K562 (cell line): ENCODE measurements around the gene CADM2. TPM values are rescaled to one million over a fixed set of nuclear protein-coding genes. Genes with fewer than 3 reads are reported as not detected.

ENCODE experiments used
- ATAC-seq: fragments of 200-7000 bp; cut with Tn5 transposase; 3 replicates; pipeline ENCODE4 v1.9.1; 2020; ENCODE audit warnings: moderate library complexity
- BruUV-seq: library from RNA; stranded (reverse); fragments of 400-500 nt; replicated peaks from 2 replicates; lab custom pipeline; 2021; lab: Mats Ljungman, UMichigan
- CTCF ChIA-PET: fragments of 300-600 bp; formaldehyde crosslinking; extraction: SDS; loops from one replicate; lab custom pipeline; 2021; ENCODE audit warnings: low intra/inter-chr PET ratio; lab: Yijun Ruan, JAX
- POLR2A ChIA-PET: fragments of 300-600, 350-650 bp; sonication (Branson Sonifier 250); formaldehyde crosslinking; extraction: SDS; loops from one replicate; lab custom pipeline; 2021; ENCODE audit warnings: antibody characterized with exemption, inconsistent platforms; lab: Yijun Ruan, JAX
- DNase-seq, 4 experiments: peaks; one replicate each; pipeline versions ENCODE4 v3.0.0 to v3.0.0-alpha.2; 2011 to 2018; ENCODE audit warnings: low spot score in 3 of 4, mixed read lengths in 3 of 4; ENCODE audit errors: extremely low read depth in 1 of 4
- FAIRE-seq: peaks from 2 replicates; lab custom pipeline; 2011; peaks lifted over from hg19 to GRCh38; lab: Jason Lieb, UNC
- H2AFZ ChIP-seq: 2 replicates; pipeline ENCODE4 v1.6.0; 2011; ENCODE audit warnings: low read depth, low read length, control low read depth, inconsistent platforms
- H3K27ac ChIP-seq: fragments of 200-600 bp; 3 replicates; pipeline ENCODE4 v1.8.0; 2011; ENCODE audit warnings: low read depth, mild to moderate bottlenecking, control low read depth, inconsistent platforms, low read length, moderate library complexity, mixed read lengths; ENCODE audit errors: extremely low read depth
- H3K27me3 ChIP-seq, 2 experiments: fragments of 300-600 bp in 1 of 2; 2 replicates in 1 of 2; 3 replicates in 1 of 2; pipeline versions ENCODE4 v1.6.0 to v1.8.0; 2011; ENCODE audit warnings: inconsistent platforms in 2 of 2, low read length in 2 of 2, mild to moderate bottlenecking in 1 of 2, mixed read lengths in 1 of 2, moderate library complexity in 1 of 2; ENCODE audit not compliant: control insufficient read depth in 2 of 2, insufficient read depth in 2 of 2
- H3K36me3 ChIP-seq: fragments of 300-600 bp; 3 replicates; pipeline ENCODE4 v1.8.0; 2011; ENCODE audit warnings: mild to moderate bottlenecking, low read length, inconsistent platforms; ENCODE audit not compliant: control insufficient read depth, insufficient read depth
- H3K4me1 ChIP-seq, 2 experiments: fragments of 200-600 bp in 1 of 2; replicated peaks in 1 of 2; 2 replicates in 1 of 2; 3 replicates in 1 of 2; pipeline versions ENCODE4 v1.5.1 to v1.8.0; 2011; ENCODE audit warnings: inconsistent platforms in 2 of 2, low read length in 2 of 2, mild to moderate bottlenecking in 1 of 2, mixed read lengths in 1 of 2, moderate library complexity in 1 of 2; ENCODE audit not compliant: control insufficient read depth in 2 of 2, insufficient read depth in 2 of 2
- H3K4me2 ChIP-seq: 2 replicates; pipeline ENCODE4 v1.6.1; 2011; ENCODE audit warnings: low read length, control low read depth, inconsistent platforms, mixed read lengths; ENCODE audit not compliant: insufficient read depth
- H3K4me3 ChIP-seq: fragments of 200-600 bp; sonication (generic), shearing (Covaris generic); 2 replicates; pipeline ENCODE4 v1.5.1; 2016; ENCODE audit warnings: control low read depth, inconsistent platforms
- H3K79me2 ChIP-seq: fragments of 200-600 bp; 3 replicates; pipeline ENCODE4 v1.8.0; 2011; ENCODE audit warnings: low read length, inconsistent platforms; ENCODE audit not compliant: control insufficient read depth, insufficient read depth
- H3K9ac ChIP-seq, 2 experiments: 2 replicates each; pipeline versions ENCODE4 v1.6.0 to v1.6.1; 2011; ENCODE audit warnings: low read depth in 2 of 2, low read length in 2 of 2, control low read depth in 1 of 2, inconsistent platforms in 1 of 2, mild to moderate bottlenecking in 1 of 2, mixed read lengths in 1 of 2; ENCODE audit not compliant: insufficient read depth in 1 of 2
- H3K9me1 ChIP-seq: one replicate; pipeline ENCODE4 v1.6.0; 2011; ENCODE audit warnings: inconsistent platforms, mild to moderate bottlenecking, low read length, moderate library complexity; ENCODE audit not compliant: control insufficient read depth, insufficient read depth
- H3K9me3 ChIP-seq: replicated peaks from 2 replicates; pipeline ENCODE4 v1.5.1; 2011; ENCODE audit warnings: low read depth, low read length, inconsistent platforms; ENCODE audit not compliant: control insufficient read depth, insufficient read depth
- H4K20me1 ChIP-seq: replicated peaks from 2 replicates; pipeline ENCODE4 v1.6.1; 2011; ENCODE audit warnings: low read length, inconsistent platforms, mixed read lengths; ENCODE audit not compliant: control insufficient read depth, insufficient read depth
- CC2D1A ChIP-seq: fragments of 450-650 bp; IDR thresholded peaks from 2 replicates; pipeline ENCODE4 v1.6.1; 2017; ENCODE audit warnings: mild to moderate bottlenecking
- CEBPG ChIP-seq, 3 experiments: fragments of 200-800 bp in 1 of 3; sonication (Bioruptor generic) in 1 of 3; sonication (generic) in 1 of 3; formaldehyde crosslinking in 1 of 3; IDR thresholded peaks in 2 of 3; conservative IDR thresholded peaks in 1 of 3; 2 replicates each; pipeline versions ENCODE4 v1.6.1 to v1.8.0; 2016 to 2022; ENCODE audit warnings: missing compliant biosample characterization in 2 of 3, missing genetic modification characterization in 2 of 3, mild to moderate bottlenecking in 1 of 3, missing genetic modification reagents in 1 of 3
- CTBP1 ChIP-seq: fragments of 450-650 bp; IDR thresholded peaks from 2 replicates; pipeline ENCODE4 v1.6.1; 2016; ENCODE audit warnings: borderline replicate concordance
- E2F8 ChIP-seq: fragments of 450-650 bp; IDR thresholded peaks from 2 replicates; pipeline ENCODE4 v1.7.1; 2018; ENCODE audit warnings: mild to moderate bottlenecking, low read depth; ENCODE audit not compliant: partially characterized antibody
- HIVEP1 ChIP-seq: fragments of 250-450 bp; sonication (Bioruptor Pico); IDR thresholded peaks from 2 replicates; pipeline ENCODE4 v1.4.0; 2020; ENCODE audit warnings: mild to moderate bottlenecking
- HNRNPL ChIP-seq: fragments of 200-400 bp; formaldehyde crosslinking; IDR thresholded peaks from 2 replicates; pipeline ENCODE4 v1.6.1; 2017; ENCODE audit warnings: low read depth, mild to moderate bottlenecking, low read length
- KDM1A ChIP-seq, 2 experiments: fragments of 450-650 bp; IDR thresholded peaks; 2 replicates each; pipeline ENCODE4 v1.6.1; 2016; ENCODE audit warnings: mild to moderate bottlenecking in 2 of 2
- KDM2B ChIP-seq: fragments of 250-450 bp; sonication (Bioruptor Pico); IDR thresholded peaks from 2 replicates; pipeline ENCODE4 v1.8.0; 2021; ENCODE audit warnings: mild to moderate bottlenecking, moderate library complexity
- MLLT1 ChIP-seq, 2 experiments: fragments of 450-650 bp; IDR thresholded peaks; 2 replicates each; pipeline ENCODE4 v1.6.1; 2016
- PKNOX1 ChIP-seq: fragments of 450-650 bp; IDR thresholded peaks from 2 replicates; pipeline ENCODE4 v1.6.1; 2016
- SMAD4 ChIP-seq: fragments of 250-450 bp; sonication (Bioruptor Pico); conservative IDR thresholded peaks from 2 replicates; pipeline ENCODE4 v1.8.0; 2021; ENCODE audit warnings: inconsistent platforms, mild to moderate bottlenecking, moderate library complexity
- TCF7L2 ChIP-seq: fragments of 150-350 bp; IDR thresholded peaks from 2 replicates; pipeline ENCODE4 v1.6.1; 2016; ENCODE audit warnings: low read depth, mild to moderate bottlenecking, low read length, moderate library complexity
- WGBS: fragments of 100-300 bp; shearing (Covaris generic); methylation state at CpG from one replicate; pipeline ENCODE4 v1.1.6; 2016; ENCODE audit warnings: low coverage, mixed read lengths; ENCODE audit not compliant: insufficient coverage; ENCODE audit errors: missing lambda C conversion rate; 5-methylcytosine and 5-hydroxymethylcytosine counted together
- in situ Hi-C: fragments of 300-500 bp; cut with MboI; formaldehyde crosslinking; loops from 4 replicates; pipeline ENCODE4 v1.15.0; 2018; ENCODE audit warnings: inconsistent platforms, mixed read lengths
- intact Hi-C: fragments of 100-400 bp; cut with micrococcal nuclease; formaldehyde crosslinking; loops from 2 replicates; pipeline ENCODE4 v1.14.2; 2022
- polyA plus RNA-seq, 8 experiments: library from polyadenylated mRNA; depleted of rRNA in 4 of 8; stranded (reverse) in 5 of 8; unstranded in 3 of 8; fragments of >200 nt; fragmentation: Nextera tagmentation in 2 of 8; fragmentation: Illumina TruSeq in 1 of 8; extraction: Ambion mirVana in 2 of 8; extraction: Trizol in 1 of 8; gene quantifications; 2 replicates each; pipeline versions ENCODE4 v1.2.1 to v1.2.3, GENCODE V29; 2011 to 2014; ENCODE audit warnings: inconsistent platforms in 1 of 8, missing spikeins in 1 of 8
- total RNA-seq, 7 experiments: library from RNA; depleted of rRNA in 6 of 7; stranded (reverse); fragments of >200 nt in 6 of 7; fragmentation: Illumina TruSeq in 2 of 7; extraction: Trizol in 2 of 7; gene quantifications; 2 replicates each; pipeline versions ENCODE4 v1.2.1 to v1.2.3, GENCODE V29; 2011 to 2021; ENCODE audit warnings: low replicate concordance in 1 of 7

The CADM2 gene
- total and polyA plus RNA-seq, 9 of the 15 experiments (the other 6 are each of a cell fraction or from before 2014, with no cell fraction given): 0.11 to 3.2 (median 0.95) TPM

GRCh38 chr3:85502148-85502875 is 543.5 kb downstream of the CADM2 start:
- Histone ChIP-seq H3K27ac (peak overlapping the region; percentile 74), H3K4me1 (no peaks in the 10 kb centered on the region; a peak in 1 of 5 replicates), H2AFZ (no peak overlapping the region), H3K4me2 (peak overlapping the region; percentile 69), H3K9ac (peak overlapping the region; percentile 45 to 76; a peak in 3 of 4 replicates), H3K9me1 (no peaks in the 10 kb centered on the region), H3K9me3 (no peaks in the 10 kb centered on the region), H3K79me2 (peaks cover 48% of the 10 kb centered on the region), H4K20me1 (no peaks in the 10 kb centered on the region), H3K36me3 (no peaks in the 10 kb centered on the region), H3K27me3 (no peaks in the 10 kb centered on the region), H3K4me3 (peak overlapping the region; percentile 53)
- intact Hi-C loops: loop anchor here (2.0 kb wide), 2 partner anchors 1194 to 1256 kb away; no protein-coding TSS in a partner anchor
- FAIRE-seq: peak; percentile 23
- ChIA-PET CTCF (no interaction called here), POLR2A (no interaction called here)
- BruUV-seq: no TSS peak
- peak; percentile 2; the same call in 1 of the 3 replicates for ATAC-seq
- DNase-seq: no peak
- in situ Hi-C loops: no loop called here
- 0% methylated on average over 2 of the region's 2 CpGs for WGBS
- TF ChIP-seq HIVEP1 (CRISPR knock-in tag): no peak
- no peak for TF ChIP-seq TCF7L2
- TF ChIP-seq CC2D1A: no peak
- no peak for TF ChIP-seq KDM1A (IDR thresholded peaks at IDR 0.05)
- TF ChIP-seq MLLT1 (IDR thresholded peaks at IDR 0.05): peak; percentile 37 to 59; a peak in 1 of 4 replicates
- no peak for TF ChIP-seq KDM2B (CRISPR knock-in tag)
- TF ChIP-seq E2F8: no peak
- no peak for TF ChIP-seq CTBP1
- TF ChIP-seq SMAD4: no peak
- TF ChIP-seq PKNOX1: peak; percentile 75
- no peak for TF ChIP-seq HNRNPL
- TF ChIP-seq CEBPG (CRISPR knock-in tag; IDR thresholded peaks at IDR 0.05): no peak
- peak in 1 of 2 experiments; percentile 76; a peak in 2 of 4 replicates for TF ChIP-seq CEBPG (tag; conservative IDR thresholded peaks at IDR 0.05 in 1 of 2, IDR thresholded peaks at IDR 0.05 in 1 of 2)
